HCT116 (cell line): ENCODE data around the gene PRKACA. TPM values are rescaled to one million over a fixed set of nuclear protein-coding genes. Genes with fewer than 3 reads are reported as not detected.

Source experiments
- ATAC-seq: fragments of 200-7000 bp; cut with Tn5 transposase; 2 replicates; pipeline ENCODE4 v1.9.1; 2020; ENCODE audit warnings: mild to moderate bottlenecking, moderate library complexity
- BruUV-seq: library from RNA; stranded (reverse); fragments of 400-500 nt; replicated peaks from 2 replicates; lab custom pipeline; 2021; lab: Mats Ljungman, UMichigan
- CTCF ChIA-PET: fragments of 300-600 bp; sonication (Branson Sonifier 250); formaldehyde crosslinking; loops from one replicate; lab custom pipeline; 2021; ENCODE audit warnings: antibody characterized with exemption; lab: Charles Lee
- POLR2A ChIA-PET: fragments of 300-600, 350-600 bp; sonication (Branson Sonifier 250); formaldehyde crosslinking; loops from one replicate; lab custom pipeline; 2021; ENCODE audit warnings: antibody characterized with exemption; lab: Charles Lee
- RAD21 ChIA-PET, 2 experiments: fragments of 300-600 bp; sonication (Branson Sonifier 250); formaldehyde crosslinking; loops; one replicate each; lab custom pipeline; 2023; ENCODE audit warnings: low total read pairs in 2 of 2; ENCODE audit not compliant: uncharacterized antibody in 2 of 2, unreplicated experiment in 2 of 2, low non-redundant PET in 1 of 2; lab: Charles Lee
- DNase-seq: peaks from one replicate; pipeline ENCODE4 v3.0.0-alpha.2; 2010; ENCODE audit warnings: low read depth, low spot score
- H2AFZ ChIP-seq: fragments of 200-600 bp; shearing (Covaris generic), sonication (generic); 2 replicates; pipeline ENCODE4 v1.6.1; 2017; ENCODE audit warnings: low read depth, mixed run types, mixed read lengths, antibody characterized with exemption, low read length; ENCODE audit not compliant: poor library complexity, severe bottlenecking
- H3K27ac ChIP-seq: 2 replicates; pipeline ENCODE4 v1.5.1; 2012; ENCODE audit warnings: low read depth, low read length
- H3K27me3 ChIP-seq: fragments of 200-600 bp; sonication (generic); 2 replicates; pipeline ENCODE4 v1.6.1; 2016; ENCODE audit warnings: mixed run types, low read length, mixed read lengths; ENCODE audit not compliant: insufficient read depth
- H3K36me3 ChIP-seq, 2 experiments: fragments of 200-500 bp in 1 of 2; fragments of 200-600 bp in 1 of 2; sonication (Bioruptor generic) in 1 of 2; sonication (generic) in 1 of 2; 2 replicates each; pipeline versions ENCODE4 v1.5.1 to v1.6.1; 2014 to 2016; ENCODE audit warnings: low read length in 2 of 2, inconsistent platforms in 1 of 2, mixed read lengths in 1 of 2, mixed run types in 1 of 2; ENCODE audit not compliant: insufficient read depth in 2 of 2, control insufficient read depth in 1 of 2
- H3K4me1 ChIP-seq, 2 experiments: fragments of 200-600 bp in 1 of 2; sonication (generic) in 1 of 2; 2 replicates each; pipeline versions ENCODE4 v1.5.1 to v1.6.1; 2012 to 2017; ENCODE audit warnings: low read length in 2 of 2, inconsistent platforms in 1 of 2, mild to moderate bottlenecking in 1 of 2, mixed read lengths in 1 of 2, mixed run types in 1 of 2, moderate library complexity in 1 of 2; ENCODE audit not compliant: insufficient read depth in 2 of 2, control insufficient read depth in 1 of 2
- H3K4me2 ChIP-seq: fragments of 200-600 bp; sonication (generic); 2 replicates; pipeline ENCODE4 v1.6.1; 2017; ENCODE audit warnings: mixed run types, low read length, mixed read lengths
- H3K4me3 ChIP-seq, 2 experiments: fragments of 200-600 bp in 1 of 2; sonication (generic) in 1 of 2; replicated peaks in 1 of 2; 2 replicates each; pipeline ENCODE4 v1.5.1; 2011 to 2016; ENCODE audit warnings: low read length in 2 of 2, control low read depth in 1 of 2, low read depth in 1 of 2, mild to moderate bottlenecking in 1 of 2, mixed read lengths in 1 of 2, mixed run types in 1 of 2
- H3K79me2 ChIP-seq: fragments of 200-600 bp; sonication (generic); 2 replicates; pipeline ENCODE4 v1.6.1; 2017; ENCODE audit warnings: mild to moderate bottlenecking, mixed run types, low read length, moderate library complexity, mixed read lengths; ENCODE audit not compliant: insufficient read depth
- H3K9ac ChIP-seq: fragments of 200-600 bp; sonication (generic); 2 replicates; pipeline ENCODE4 v1.6.1; 2016; ENCODE audit warnings: low read length, mixed read lengths
- H3K9me2 ChIP-seq: fragments of 200-600 bp; sonication (generic), shearing (Covaris generic); 2 replicates; pipeline ENCODE4 v1.6.1; 2017; ENCODE audit warnings: mixed run types, mild to moderate bottlenecking, moderate library complexity; ENCODE audit not compliant: insufficient read depth
- H3K9me3 ChIP-seq, 2 experiments: fragments of 200-500 bp in 1 of 2; fragments of 200-600 bp in 1 of 2; sonication (Bioruptor generic) in 1 of 2; sonication (generic) in 1 of 2; 2 replicates each; pipeline ENCODE4 v1.6.1; 2014 to 2017; ENCODE audit warnings: low read length in 2 of 2, mixed read lengths in 2 of 2, inconsistent platforms in 1 of 2, low read depth in 1 of 2, mild to moderate bottlenecking in 1 of 2, mixed run types in 1 of 2, moderate library complexity in 1 of 2; ENCODE audit not compliant: control insufficient read depth in 1 of 2, insufficient read depth in 1 of 2
- H4K20me1 ChIP-seq: fragments of 200-600 bp; sonication (generic), shearing (Covaris generic); 2 replicates; pipeline ENCODE4 v1.6.1; 2017; ENCODE audit warnings: mixed run types, mild to moderate bottlenecking, moderate library complexity; ENCODE audit not compliant: insufficient read depth
- ATF3 ChIP-seq: IDR thresholded peaks from 2 replicates; pipeline ENCODE4 v1.6.1; 2012
- CEBPB ChIP-seq: IDR thresholded peaks from 2 replicates; pipeline ENCODE4 v1.6.1; 2012; ENCODE audit warnings: low read depth
- EZH2 ChIP-seq: fragments of 200-600 bp; sonication (generic); IDR thresholded peaks from 2 replicates; pipeline ENCODE4 v1.6.1; 2017; ENCODE audit warnings: antibody characterized with exemption, mixed run types
- FOSL1 ChIP-seq: IDR thresholded peaks from 2 replicates; pipeline ENCODE4 v1.6.1; 2012; ENCODE audit warnings: low read depth
- MAX ChIP-seq: IDR thresholded peaks from 2 replicates; pipeline ENCODE4 v1.6.1; 2012
- POLR2A ChIP-seq: IDR thresholded peaks from 2 replicates; pipeline ENCODE4 v1.7.0; 2011; ENCODE audit warnings: borderline replicate concordance; ENCODE audit not compliant: insufficient read depth, insufficient read length; ENCODE audit errors: extremely low read depth
- RAD21 ChIP-seq: IDR thresholded peaks from 2 replicates; pipeline ENCODE4 v1.6.1; 2012; ENCODE audit warnings: low read depth, mild to moderate bottlenecking
- REST ChIP-seq: IDR thresholded peaks from 2 replicates; pipeline ENCODE4 v1.6.1; 2012; ENCODE audit warnings: low read depth
- SIN3A ChIP-seq: IDR thresholded peaks from 2 replicates; pipeline ENCODE4 v1.6.1; 2012; ENCODE audit warnings: low read depth
- SRF ChIP-seq: IDR thresholded peaks from 2 replicates; pipeline ENCODE4 v1.6.1; 2012; ENCODE audit warnings: low read depth
- intact Hi-C: fragments of 100-400 bp; cut with micrococcal nuclease; formaldehyde crosslinking; loops from 2 replicates; pipeline ENCODE4 v1.10.0; 2022
- total RNA-seq: library from RNA; stranded (reverse); gene quantifications from one replicate; pipeline ENCODE4 v1.2.1, GENCODE V29; 2021; ENCODE audit not compliant: unreplicated experiment

PRKACA gene
- total RNA-seq, 1 experiment from 2014 or later, result 95.7 TPM

- Histone ChIP-seq H3K79me2 (no peaks in the 10 kb centered on the region), H4K20me1 (no peaks in the 10 kb centered on the region), H3K9me2 (no peaks in the 10 kb centered on the region), H3K9ac (no peak overlapping the region), H3K36me3 (peaks cover 15 to 19% of the 10 kb centered on the region in 2 experiments; a peak in 3 of 4 replicates), H3K4me1 (no peaks in the 10 kb centered on the region), H3K27ac (no peak overlapping the region), H2AFZ (no peak overlapping the region), H3K27me3 (no peaks in the 10 kb centered on the region), H3K4me2 (no peak overlapping the region), H3K9me3 (no peaks in the 10 kb centered on the region), H3K4me3 (no peak overlapping the region)
- DNase-seq, result no peak
- TF ChIP-seq MAX (no peak), REST (no peak), SRF (no peak), SIN3A (no peak), EZH2 (no peak), POLR2A (no peak), CEBPB (no peak), RAD21 (no peak), FOSL1 (no peak), ATF3 (no peak)
- ATAC-seq, result no peak
- intact Hi-C loops, result no loop called here
- BruUV-seq, result no TSS peak
- ChIA-PET RAD21 (no interaction called here), CTCF (no interaction called here), POLR2A (no interaction called here)
Observed at GRCh38 chr19:14166999-14167575, 49.5 kb upstream of the PRKACA start.
